ENCODE data around the gene ASB5. TPM values are rescaled to one million over a fixed set of nuclear protein-coding genes. Genes with fewer than 3 reads are reported as not detected.

ASB5 gene
- total RNA-seq, 2 donors from 2014 or later = 2.6 to 5.0 TPM

DNA sequence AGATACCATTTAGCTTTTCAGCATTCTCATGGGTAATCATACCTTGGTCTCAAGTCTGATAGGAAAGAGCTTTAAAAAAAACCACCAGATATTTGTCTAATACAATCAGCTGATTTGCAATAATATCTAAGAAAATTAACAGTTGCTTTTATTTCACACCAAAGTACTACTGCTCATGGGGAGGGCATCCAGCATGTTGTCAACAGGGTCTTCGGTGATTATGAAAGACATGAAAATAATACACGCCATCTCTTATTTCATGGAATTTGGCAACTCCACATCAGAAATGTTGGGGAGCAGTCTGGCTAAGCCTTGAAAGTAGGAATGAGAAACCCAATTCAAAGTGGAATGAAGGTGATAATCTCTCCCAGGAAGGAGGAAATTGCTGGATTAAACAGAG lies 3.0 kb downstream of the ASB5 start:
- H3K9me3 ChIP-seq = no peaks in the 10 kb centered on the region
- TF ChIP-seq, protein P1, sequence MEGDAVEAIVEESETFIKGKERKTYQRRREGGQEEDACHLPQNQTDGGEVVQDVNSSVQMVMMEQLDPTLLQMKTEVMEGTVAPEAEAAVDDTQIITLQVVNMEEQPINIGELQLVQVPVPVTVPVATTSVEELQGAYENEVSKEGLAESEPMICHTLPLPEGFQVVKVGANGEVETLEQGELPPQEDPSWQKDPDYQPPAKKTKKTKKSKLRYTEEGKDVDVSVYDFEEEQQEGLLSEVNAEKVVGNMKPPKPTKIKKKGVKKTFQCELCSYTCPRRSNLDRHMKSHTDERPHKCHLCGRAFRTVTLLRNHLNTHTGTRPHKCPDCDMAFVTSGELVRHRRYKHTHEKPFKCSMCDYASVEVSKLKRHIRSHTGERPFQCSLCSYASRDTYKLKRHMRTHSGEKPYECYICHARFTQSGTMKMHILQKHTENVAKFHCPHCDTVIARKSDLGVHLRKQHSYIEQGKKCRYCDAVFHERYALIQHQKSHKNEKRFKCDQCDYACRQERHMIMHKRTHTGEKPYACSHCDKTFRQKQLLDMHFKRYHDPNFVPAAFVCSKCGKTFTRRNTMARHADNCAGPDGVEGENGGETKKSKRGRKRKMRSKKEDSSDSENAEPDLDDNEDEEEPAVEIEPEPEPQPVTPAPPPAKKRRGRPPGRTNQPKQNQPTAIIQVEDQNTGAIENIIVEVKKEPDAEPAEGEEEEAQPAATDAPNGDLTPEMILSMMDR (IDR thresholded peaks at IDR 0.05) = no peak
- TF ChIP-seq POLR2A (IDR thresholded peaks at IDR 0.05) (no peak), POLR2AphosphoS5 (IDR thresholded peaks at IDR 0.05) (no peak)
- no peaks in the 10 kb centered on the region for H3K36me3 ChIP-seq
- H3K27me3 ChIP-seq (replicated peaks; ENCODE audit: insufficient read depth) = no peaks in the 10 kb centered on the region
- H3K4me3 ChIP-seq = no peak overlapping the region
- no peak overlapping the region for H3K27ac ChIP-seq
- intact Hi-C loops (cut with DNase I) = no loop called here
- no peaks in the 10 kb centered on the region for H3K4me1 ChIP-seq (replicated peaks)
- 96% methylated on average over 2 of the region's 2 CpGs for WGBS
- DNase-seq (ENCODE audit: low spot score) = no peak

DNA sequence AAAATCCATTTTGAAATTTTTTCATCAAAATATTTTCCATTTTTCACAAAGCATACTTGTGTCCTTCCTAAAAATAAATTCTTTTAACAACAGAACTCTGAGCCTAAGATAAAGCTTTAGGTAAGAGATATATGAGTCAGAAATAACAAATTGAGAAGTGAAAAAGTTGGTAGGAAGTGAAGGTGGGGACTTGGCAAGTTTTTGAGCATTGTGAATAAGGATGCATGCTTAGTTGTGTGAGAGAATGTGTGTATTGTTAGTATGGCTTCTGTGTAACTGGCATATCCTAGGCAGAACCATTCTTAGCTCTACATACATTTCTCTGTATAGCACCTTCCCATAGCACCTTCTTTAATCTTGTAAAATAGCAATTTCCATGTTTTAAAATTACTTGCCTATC lies 6.8 kb downstream of the ASB5 start:
- H3K9me3 ChIP-seq = no peaks in the 10 kb centered on the region
- no peak overlapping the region for H3K27ac ChIP-seq
- H3K4me3 ChIP-seq = no peak overlapping the region
- no peaks in the 10 kb centered on the region for H3K36me3 ChIP-seq
- H3K27me3 ChIP-seq (replicated peaks; ENCODE audit: insufficient read depth) = no peaks in the 10 kb centered on the region
- no peaks in the 10 kb centered on the region for H3K4me1 ChIP-seq (replicated peaks)
- intact Hi-C loops (cut with DNase I) = no loop called here
- TF ChIP-seq, protein P1 (IDR thresholded peaks at IDR 0.05) = no peak
- TF ChIP-seq POLR2AphosphoS5 (IDR thresholded peaks at IDR 0.05) (no peak), POLR2A (IDR thresholded peaks at IDR 0.05) (no peak)
- no peak for DNase-seq (ENCODE audit: low spot score)

DNA sequence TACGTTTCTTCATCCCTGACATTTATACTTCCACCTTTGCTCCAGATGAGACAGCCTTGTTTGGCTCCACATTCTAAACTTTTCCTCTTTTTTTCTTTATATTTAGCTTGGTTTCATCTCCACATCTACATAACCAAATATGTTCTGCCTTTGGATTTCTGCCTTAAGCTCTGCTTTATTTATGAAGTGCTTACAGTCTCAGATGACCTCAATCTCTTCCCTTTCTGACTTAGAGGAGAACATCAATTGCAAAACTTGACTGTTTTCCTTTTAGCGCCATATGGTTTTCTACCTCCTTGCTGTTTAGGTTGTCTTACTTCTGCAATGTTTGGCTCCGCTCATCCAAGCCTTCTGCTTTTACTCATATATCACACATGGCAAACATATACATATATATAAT lies 7.5 kb downstream of the ASB5 start:
- no peak overlapping the region for H3K27ac ChIP-seq
- H3K9me3 ChIP-seq = no peaks in the 10 kb centered on the region
- 83% methylated on average over 3 of the region's 3 CpGs for WGBS
- intact Hi-C loops (cut with DNase I) = no loop called here
- no peaks in the 10 kb centered on the region for H3K36me3 ChIP-seq
- no peaks in the 10 kb centered on the region for H3K27me3 ChIP-seq (replicated peaks; ENCODE audit: insufficient read depth)
- TF ChIP-seq, protein P1 (IDR thresholded peaks at IDR 0.05) = no peak
- no peak overlapping the region for H3K4me3 ChIP-seq
- H3K4me1 ChIP-seq (replicated peaks) = no peaks in the 10 kb centered on the region
- DNase-seq (ENCODE audit: low spot score) = no peak

DNA sequence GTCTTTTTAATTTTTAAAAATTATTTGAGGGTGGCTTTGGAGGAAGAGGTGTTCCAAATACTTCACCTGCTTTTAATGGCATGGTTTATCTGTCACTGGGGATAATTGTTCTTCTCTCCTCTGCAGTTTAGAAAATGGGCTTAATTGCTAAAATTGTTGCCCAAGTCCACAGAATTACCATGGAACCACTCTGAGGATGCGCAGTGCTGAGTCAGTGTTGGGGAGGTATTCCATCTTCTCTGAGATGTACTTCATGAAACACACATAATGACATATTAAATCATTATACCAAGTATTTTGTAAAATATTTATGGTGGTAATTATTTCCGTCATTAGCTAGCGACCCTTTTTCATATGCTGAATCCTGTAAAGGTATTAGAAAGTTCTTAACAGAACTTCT lies 8.0 kb downstream of the ASB5 start:
- no peaks in the 10 kb centered on the region for H3K36me3 ChIP-seq
- H3K4me1 ChIP-seq (replicated peaks) = no peaks in the 10 kb centered on the region
- intact Hi-C loops (cut with DNase I) = no loop called here
- no peaks in the 10 kb centered on the region for H3K9me3 ChIP-seq
- H3K27me3 ChIP-seq (replicated peaks; ENCODE audit: insufficient read depth) = no peaks in the 10 kb centered on the region
- H3K27ac ChIP-seq = no peak overlapping the region
- DNase-seq (ENCODE audit: low spot score) = no peak
- TF ChIP-seq POLR2AphosphoS5 (IDR thresholded peaks at IDR 0.05) (no peak), POLR2A (IDR thresholded peaks at IDR 0.05) (no peak)
- TF ChIP-seq, protein P1 (IDR thresholded peaks at IDR 0.05) = no peak
- H3K4me3 ChIP-seq = no peak overlapping the region
- 94% methylated on average over 3 of the region's 3 CpGs for WGBS

- WGBS = 86% methylated on average over 5 of the region's 5 CpGs
- H3K27me3 ChIP-seq (replicated peaks; ENCODE audit: insufficient read depth) = no peaks in the 10 kb centered on the region
- no peak for DNase-seq (ENCODE audit: low spot score)
- intact Hi-C loops (cut with DNase I) = no loop called here
- no peak overlapping the region for H3K4me3 ChIP-seq
- H3K36me3 ChIP-seq = no peaks in the 10 kb centered on the region
- TF ChIP-seq POLR2AphosphoS5 (IDR thresholded peaks at IDR 0.05) (no peak), POLR2A (IDR thresholded peaks at IDR 0.05) (no peak)
- TF ChIP-seq, protein P1 (IDR thresholded peaks at IDR 0.05) = no peak
- H3K9me3 ChIP-seq = no peaks in the 10 kb centered on the region
- H3K27ac ChIP-seq = no peak overlapping the region
- H3K4me1 ChIP-seq (replicated peaks) = no peaks in the 10 kb centered on the region
Measured at GRCh38 chr4:176259330-176260090, 9.5 kb downstream of the ASB5 start.

All from prostate gland (tissue), 2 donors.